ENCODE results near the gene IRAK2.

DNA sequence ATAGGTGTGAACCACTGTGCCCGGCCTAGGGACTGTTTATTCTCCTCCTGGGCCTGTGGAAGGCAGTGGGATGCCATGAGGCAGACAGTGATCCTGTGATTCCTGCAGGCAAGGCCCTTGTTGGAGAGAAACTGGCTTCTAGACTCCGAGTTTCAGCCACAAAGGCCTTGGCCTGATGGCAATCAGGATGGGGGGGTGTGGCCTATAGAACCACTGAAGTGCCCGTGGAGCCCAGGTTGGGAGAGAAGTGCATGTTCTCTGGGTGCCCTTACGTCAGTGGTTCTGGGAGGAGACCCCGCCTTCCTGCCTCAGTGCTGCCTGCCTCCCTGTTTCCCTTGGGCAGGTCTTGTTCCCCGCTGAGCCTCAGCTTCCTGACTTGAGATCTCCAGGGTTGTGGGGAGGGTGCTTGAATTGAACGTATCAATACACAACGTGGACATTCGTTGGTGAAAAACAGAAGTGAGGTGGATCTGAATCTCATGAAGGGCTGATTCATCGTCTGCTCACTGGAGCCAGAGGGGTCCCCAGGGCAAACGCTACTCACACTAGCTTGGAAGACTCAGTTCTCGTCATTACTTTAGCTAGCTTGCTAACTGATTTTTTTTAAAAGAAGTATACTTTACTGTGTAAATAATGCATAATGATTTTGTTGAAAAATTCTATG is 31.8 kb downstream of the IRAK2 start:
- TF ChIP-seq, protein P1, sequence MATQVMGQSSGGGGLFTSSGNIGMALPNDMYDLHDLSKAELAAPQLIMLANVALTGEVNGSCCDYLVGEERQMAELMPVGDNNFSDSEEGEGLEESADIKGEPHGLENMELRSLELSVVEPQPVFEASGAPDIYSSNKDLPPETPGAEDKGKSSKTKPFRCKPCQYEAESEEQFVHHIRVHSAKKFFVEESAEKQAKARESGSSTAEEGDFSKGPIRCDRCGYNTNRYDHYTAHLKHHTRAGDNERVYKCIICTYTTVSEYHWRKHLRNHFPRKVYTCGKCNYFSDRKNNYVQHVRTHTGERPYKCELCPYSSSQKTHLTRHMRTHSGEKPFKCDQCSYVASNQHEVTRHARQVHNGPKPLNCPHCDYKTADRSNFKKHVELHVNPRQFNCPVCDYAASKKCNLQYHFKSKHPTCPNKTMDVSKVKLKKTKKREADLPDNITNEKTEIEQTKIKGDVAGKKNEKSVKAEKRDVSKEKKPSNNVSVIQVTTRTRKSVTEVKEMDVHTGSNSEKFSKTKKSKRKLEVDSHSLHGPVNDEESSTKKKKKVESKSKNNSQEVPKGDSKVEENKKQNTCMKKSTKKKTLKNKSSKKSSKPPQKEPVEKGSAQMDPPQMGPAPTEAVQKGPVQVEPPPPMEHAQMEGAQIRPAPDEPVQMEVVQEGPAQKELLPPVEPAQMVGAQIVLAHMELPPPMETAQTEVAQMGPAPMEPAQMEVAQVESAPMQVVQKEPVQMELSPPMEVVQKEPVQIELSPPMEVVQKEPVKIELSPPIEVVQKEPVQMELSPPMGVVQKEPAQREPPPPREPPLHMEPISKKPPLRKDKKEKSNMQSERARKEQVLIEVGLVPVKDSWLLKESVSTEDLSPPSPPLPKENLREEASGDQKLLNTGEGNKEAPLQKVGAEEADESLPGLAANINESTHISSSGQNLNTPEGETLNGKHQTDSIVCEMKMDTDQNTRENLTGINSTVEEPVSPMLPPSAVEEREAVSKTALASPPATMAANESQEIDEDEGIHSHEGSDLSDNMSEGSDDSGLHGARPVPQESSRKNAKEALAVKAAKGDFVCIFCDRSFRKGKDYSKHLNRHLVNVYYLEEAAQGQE (IDR thresholded peaks at IDR 0.05; ENCODE audit: insufficient read depth in 1 of 2, low read depth in 2 of 2, low read length in 1 of 2): no peak
- TF ChIP-seq, protein P2, sequence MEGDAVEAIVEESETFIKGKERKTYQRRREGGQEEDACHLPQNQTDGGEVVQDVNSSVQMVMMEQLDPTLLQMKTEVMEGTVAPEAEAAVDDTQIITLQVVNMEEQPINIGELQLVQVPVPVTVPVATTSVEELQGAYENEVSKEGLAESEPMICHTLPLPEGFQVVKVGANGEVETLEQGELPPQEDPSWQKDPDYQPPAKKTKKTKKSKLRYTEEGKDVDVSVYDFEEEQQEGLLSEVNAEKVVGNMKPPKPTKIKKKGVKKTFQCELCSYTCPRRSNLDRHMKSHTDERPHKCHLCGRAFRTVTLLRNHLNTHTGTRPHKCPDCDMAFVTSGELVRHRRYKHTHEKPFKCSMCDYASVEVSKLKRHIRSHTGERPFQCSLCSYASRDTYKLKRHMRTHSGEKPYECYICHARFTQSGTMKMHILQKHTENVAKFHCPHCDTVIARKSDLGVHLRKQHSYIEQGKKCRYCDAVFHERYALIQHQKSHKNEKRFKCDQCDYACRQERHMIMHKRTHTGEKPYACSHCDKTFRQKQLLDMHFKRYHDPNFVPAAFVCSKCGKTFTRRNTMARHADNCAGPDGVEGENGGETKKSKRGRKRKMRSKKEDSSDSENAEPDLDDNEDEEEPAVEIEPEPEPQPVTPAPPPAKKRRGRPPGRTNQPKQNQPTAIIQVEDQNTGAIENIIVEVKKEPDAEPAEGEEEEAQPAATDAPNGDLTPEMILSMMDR (IDR thresholded peaks at IDR 0.05): no peak
- TF ChIP-seq TCF7L2 (IDR thresholded peaks at IDR 0.05; ENCODE audit: low read depth, low read length): no peak

All from Panc1 (cell line).